HUDEP-2 (cell line): ENCODE measurements around the gene FAM168B.

Experiments used
- DNase-seq, 76 experiments: peaks; one replicate each; lab custom pipeline; 2025; ENCODE audit not compliant: unreplicated experiment in 76 of 76; lab: John Stamatoyannopoulos, UW

Gene FAM168B

GRCh38 chr2:131029812-131030211, 63.4 kb downstream of the FAM168B start:
- DNase-seq, result no peak

GRCh38 chr2:131027566-131028528, 65.4 kb downstream of the FAM168B start:
- no peak for DNase-seq

GRCh38 chr2:131026919-131027318, 66.3 kb downstream of the FAM168B start:
- no peak for DNase-seq

- no peak for DNase-seq
Measured at GRCh38 chr2:131023758-131024157, 69.5 kb downstream of the FAM168B start.

GRCh38 chr2:131022731-131023130, 70.5 kb downstream of the FAM168B start:
- no peak for DNase-seq

- no peak for DNase-seq
Measured at GRCh38 chr2:131016826-131017741, 76.2 kb downstream of the FAM168B start.

- no peak for DNase-seq
Measured at GRCh38 chr2:131015764-131016163, 77.5 kb downstream of the FAM168B start.

GRCh38 chr2:131014141-131014540, 79.1 kb downstream of the FAM168B start:
- no peak for DNase-seq

- no peak for DNase-seq
Measured at GRCh38 chr2:131011486-131011885, 81.8 kb downstream of the FAM168B start.

- DNase-seq, result no peak
Measured at GRCh38 chr2:131010566-131010965, 82.7 kb downstream of the FAM168B start.

- no peak for DNase-seq
Measured at GRCh38 chr2:131009713-131010475, 83.4 kb downstream of the FAM168B start.

- DNase-seq, result no peak
Measured at GRCh38 chr2:131008967-131009366, 84.3 kb downstream of the FAM168B start.

- DNase-seq, result no peak
Measured at GRCh38 chr2:131006561-131006960, 86.7 kb downstream of the FAM168B start.

- no peak for DNase-seq
Measured at GRCh38 chr2:131005216-131005935, 87.9 kb downstream of the FAM168B start.

GRCh38 chr2:131004446-131005209, 88.6 kb downstream of the FAM168B start:
- DNase-seq, result no peak

GRCh38 chr2:130998561-130998960, 94.7 kb downstream of the FAM168B start:
- DNase-seq, result no peak
